A549 (cell line): Measurements from ENCODE around the gene CNST. TPM values are rescaled to one million over a fixed set of nuclear protein-coding genes. Genes with fewer than 3 reads are reported as not detected.

Source experiments
- ATAC-seq, 2 experiments: fragments of 200-7000 bp in 1 of 2; fragments of >200 bp in 1 of 2; cut with Nextera tagmentation in 1 of 2; cut with Tn5 transposase in 1 of 2; 3 replicates each; pipeline versions ENCODE4 v1.8.0 to v1.9.1; 2018 to 2020; ENCODE audit warnings: mild to moderate bottlenecking in 1 of 2, moderate library complexity in 1 of 2
- CTCF ChIA-PET: fragments of 300-600 bp; sonication (Branson Sonifier 250); formaldehyde crosslinking; extraction: SDS; loops from one replicate; lab custom pipeline; 2021; ENCODE audit warnings: antibody characterized with exemption, inconsistent platforms; lab: Yijun Ruan, JAX
- POLR2A ChIA-PET: fragments of 350-600 bp; formaldehyde crosslinking; extraction: SDS; loops from one replicate; lab custom pipeline; 2021; ENCODE audit warnings: antibody characterized with exemption, inconsistent platforms; lab: Yijun Ruan, JAX
- DNase-seq, 2 experiments: peaks; one replicate each; pipeline versions ENCODE4 v3.0.0 to v3.0.0-alpha.2; 2011 to 2016; ENCODE audit warnings: low read depth in 1 of 2, low spot score in 1 of 2
- FAIRE-seq: peaks from 2 replicates; lab custom pipeline; 2011; peaks lifted over from hg19 to GRCh38; lab: Jason Lieb, UNC
- H3K27ac ChIP-seq, 2 experiments: fragments of >200 bp; sonication (Bioruptor Twin); formaldehyde crosslinking; 3 replicates each; pipeline ENCODE4 v1.5.1; 2016 to 2017
- H3K4me1 ChIP-seq: fragments of >200 bp; sonication (Bioruptor Twin); formaldehyde crosslinking; 3 replicates; pipeline ENCODE4 v1.6.1; 2016
- H3K4me2 ChIP-seq: fragments of >200 bp; sonication (Bioruptor Twin); formaldehyde crosslinking; 3 replicates; pipeline ENCODE4 v1.6.1; 2016
- H3K4me3 ChIP-seq: fragments of >200 bp; sonication (Bioruptor Twin); formaldehyde crosslinking; 3 replicates; pipeline ENCODE4 v1.5.1; 2016
- H3K9me3 ChIP-seq: fragments of >200 bp; sonication (Bioruptor Twin); formaldehyde crosslinking; 3 replicates; pipeline ENCODE4 v1.6.1; 2016
- BCL3 ChIP-seq: fragments of >200 bp; sonication (Bioruptor Twin); formaldehyde crosslinking; IDR thresholded peaks from 3 replicates; pipeline ENCODE4 v1.6.1; 2016
- CBX2 ChIP-seq: fragments of 200-600 bp; sonication (generic); IDR thresholded peaks from 2 replicates; pipeline ENCODE4 v1.6.1; 2016; ENCODE audit warnings: low read depth, mild to moderate bottlenecking, borderline replicate concordance
- E2F6 ChIP-seq: IDR thresholded peaks from 2 replicates; pipeline ENCODE4 v1.6.1; 2012; ENCODE audit warnings: low read depth, borderline replicate concordance
- HDAC2 ChIP-seq: fragments of 200-600 bp; sonication (generic); IDR thresholded peaks from 2 replicates; pipeline ENCODE4 v1.6.1; 2016
- HEYL ChIP-seq: fragments of 250-450 bp; sonication (Bioruptor Pico); IDR thresholded peaks from 2 replicates; pipeline ENCODE4 v1.8.0; 2021; ENCODE audit warnings: mild to moderate bottlenecking, moderate library complexity
- HOXA7 ChIP-seq: fragments of 250-450 bp; sonication (Bioruptor Pico); IDR thresholded peaks from 2 replicates; pipeline ENCODE4 v1.5.0; 2020; ENCODE audit warnings: mild to moderate bottlenecking, moderate library complexity
- HOXB13 ChIP-seq: fragments of 250-450 bp; sonication (Bioruptor Pico); IDR thresholded peaks from 2 replicates; pipeline ENCODE4 v1.5.0; 2020; ENCODE audit warnings: low read depth, mild to moderate bottlenecking, moderate library complexity
- NPAS2 ChIP-seq: fragments of 250-450 bp; sonication (Bioruptor Pico); IDR thresholded peaks from 2 replicates; pipeline ENCODE4 v1.8.0; 2022; ENCODE audit warnings: mild to moderate bottlenecking, moderate library complexity, borderline replicate concordance
- POLR2AphosphoS2 ChIP-seq: conservative IDR thresholded peaks from 2 replicates; pipeline ENCODE4 v1.6.1; 2012; ENCODE audit warnings: low read length, improper control_type of control experiment, inconsistent platforms
- RAD21 ChIP-seq, 2 experiments: fragments of >200 bp in 1 of 2; sonication (Bioruptor Twin) in 1 of 2; formaldehyde crosslinking in 1 of 2; IDR thresholded peaks in 1 of 2; conservative IDR thresholded peaks in 1 of 2; 2 replicates in 1 of 2; 3 replicates in 1 of 2; pipeline ENCODE4 v1.6.1; 2012 to 2018; ENCODE audit warnings: inconsistent platforms in 1 of 2
- RARB ChIP-seq: fragments of 250-450 bp; sonication (Bioruptor Pico); IDR thresholded peaks from 2 replicates; pipeline ENCODE4 v1.8.0; 2021; ENCODE audit warnings: mild to moderate bottlenecking, moderate library complexity
- TP53 ChIP-seq: fragments of 250-450 bp; sonication (Bioruptor Pico); IDR thresholded peaks from 2 replicates; pipeline ENCODE4 v1.5.0; 2021; ENCODE audit warnings: mild to moderate bottlenecking, moderate library complexity
- USF2 ChIP-seq: fragments of 450-650 bp; IDR thresholded peaks from 2 replicates; pipeline ENCODE4 v1.6.1; 2014; ENCODE audit warnings: antibody characterized with exemption
- ZC3H11A ChIP-seq: fragments of 450-650 bp; IDR thresholded peaks from 2 replicates; pipeline ENCODE4 v1.6.1; 2014; ENCODE audit warnings: antibody characterized with exemption, mild to moderate bottlenecking
- ZNF302 ChIP-seq: fragments of 250-450 bp; sonication (Bioruptor Pico); IDR thresholded peaks from 2 replicates; pipeline ENCODE4 v1.9.0; 2021; ENCODE audit warnings: inconsistent platforms, mild to moderate bottlenecking, moderate library complexity
- WGBS: methylation state at CpG from one replicate; pipeline ENCODE4 v1.1.6; 2017; ENCODE audit errors: missing lambda C conversion rate; 5-methylcytosine and 5-hydroxymethylcytosine counted together
- polyA plus RNA-seq, 4 experiments: library from polyadenylated mRNA; depleted of rRNA in 3 of 4; stranded (reverse); fragments of >200 nt; fragmentation: RNase III in 1 of 4; extraction: RNeasy Plus Mini Kit Qiagen cat#74134 plus additional on column Dnase treatment in 1 of 4; gene quantifications; 2 replicates in 3 of 4; 3 replicates in 1 of 4; pipeline ENCODE4 v1.2.3, GENCODE V29; 2011 to 2017

Gene CNST
- polyA plus RNA-seq, 2 of the 4 experiments (the other 2 are of a cell fraction), result 7.9 to 23.0 TPM

- no peak for DNase-seq
- H3K4me2 ChIP-seq, result no peak overlapping the region
- TF ChIP-seq ZNF302 (CRISPR knock-in tag) (no peak), TP53 (CRISPR knock-in tag) (no peak), POLR2AphosphoS2 (no peak), BCL3 (no peak), ZC3H11A (no peak)
- TF ChIP-seq, all 56 proteins: peak for 0
- Histone ChIP-seq H3K9me3 (no peaks in the 10 kb centered on the region), H3K27ac (no peak overlapping the region), H3K4me3 (no peak overlapping the region), H3K4me1 (no peaks in the 10 kb centered on the region)
- ChIA-PET CTCF (no interaction called here), POLR2A (no interaction called here)
- FAIRE-seq, result no peak
- no peak for ATAC-seq
- 96% methylated on average over 6 of the region's 6 CpGs for WGBS
Measured at GRCh38 chr1:246669659-246670058, 103.4 kb downstream of the CNST start.

- WGBS, result 89% methylated on average over 8 of the region's 8 CpGs
- ATAC-seq, result no peak
- CTCF ChIA-PET, result interaction anchor here (1.0 to 1.9 kb wide), 4 partner anchors 10 to 98 kb away, joined by 3 to 5 read pairs (median 4); no protein-coding TSS in a partner anchor
Measured at GRCh38 chr1:246674049-246674448, 107.8 kb downstream of the CNST start.

GRCh38 chr1:246677842-246678241 is 111.6 kb downstream of the CNST start:
- Histone ChIP-seq H3K27ac (no peak overlapping the region), H3K4me1 (no peaks in the 10 kb centered on the region), H3K4me2 (no peak overlapping the region), H3K4me3 (no peak overlapping the region), H3K9me3 (no peaks in the 10 kb centered on the region)
- WGBS, result 84% methylated on average over 2 of the region's 2 CpGs
- POLR2A ChIA-PET, result no interaction called here
- no peak for DNase-seq
- no peak for FAIRE-seq
- CTCF ChIA-PET, result no interaction called here
- TF ChIP-seq HOXA7, result no peak
- no peak for TF ChIP-seq E2F6
- no peak for TF ChIP-seq CBX2
- no peak for ATAC-seq

More at GRCh38 chr1:246674049-246674448, 107.8 kb downstream of the CNST start:
- POLR2A ChIA-PET, result no interaction called here
- Histone ChIP-seq H3K27ac (no peak overlapping the region), H3K9me3 (no peaks in the 10 kb centered on the region), H3K4me1 (no peaks in the 10 kb centered on the region), H3K4me2 (no peak overlapping the region), H3K4me3 (no peak overlapping the region)
- no peak for DNase-seq
- no peak for FAIRE-seq
- TF ChIP-seq RARB (CRISPR knock-in tag) (no peak), NPAS2 (CRISPR knock-in tag) (no peak), HDAC2 (no peak), RAD21 (conservative IDR thresholded peaks at IDR 0.05 in 1 of 2, IDR thresholded peaks at IDR 0.05 in 1 of 2) (no peak), USF2 (no peak), POLR2AphosphoS2 (no peak), E2F6 (no peak), HEYL (CRISPR knock-in tag) (no peak), HOXB13 (CRISPR knock-in tag) (no peak), BCL3 (no peak)
- TF ChIP-seq, all 56 proteins: peak for 0
